Calu3 (cell line): ENCODE measurements around the gene PSMG3. TPM values are rescaled to one million over a fixed set of nuclear protein-coding genes. Genes with fewer than 3 reads are reported as not detected.

Experiments
- BruUV-seq: library from RNA; stranded (reverse); fragments of 400-500 nt; replicated peaks from 2 replicates; lab custom pipeline; 2021; lab: Mats Ljungman, UMichigan
- CTCF ChIA-PET: fragments of 300-600 bp; sonication (Branson Sonifier 250); formaldehyde crosslinking; loops from one replicate; lab custom pipeline; 2022; ENCODE audit warnings: antibody characterized with exemption; lab: Charles Lee
- DNase-seq: peaks from one replicate; pipeline ENCODE4 v3.0.0; 2022
- H3K27ac Mint-ChIP-seq: one replicate; pipeline ENCODE4 v1.8.0; 2022; ENCODE audit warnings: mixed read lengths; ENCODE audit not compliant: unreplicated experiment
- H3K27me3 Mint-ChIP-seq: one replicate; pipeline ENCODE4 v1.8.0; 2022; ENCODE audit warnings: mixed read lengths; ENCODE audit not compliant: unreplicated experiment
- H3K36me3 Mint-ChIP-seq: one replicate; pipeline ENCODE4 v1.8.0; 2022; ENCODE audit warnings: mild to moderate bottlenecking, moderate library complexity, mixed read lengths; ENCODE audit not compliant: insufficient read depth, unreplicated experiment
- H3K4me1 Mint-ChIP-seq: one replicate; pipeline ENCODE4 v1.8.0; 2022; ENCODE audit warnings: mild to moderate bottlenecking, low read depth, mixed read lengths; ENCODE audit not compliant: unreplicated experiment
- H3K4me3 Mint-ChIP-seq: one replicate; pipeline ENCODE4 v1.8.0; 2022; ENCODE audit warnings: mild to moderate bottlenecking, low read depth, moderate library complexity, mixed read lengths; ENCODE audit not compliant: unreplicated experiment
- H3K9me3 Mint-ChIP-seq: one replicate; pipeline ENCODE4 v1.8.0; 2022; ENCODE audit warnings: low read depth, mixed read lengths; ENCODE audit not compliant: unreplicated experiment
- intact Hi-C: fragments of 100-400 bp; cut with micrococcal nuclease; formaldehyde crosslinking; loops from one replicate; pipeline ENCODE4 v1.10.0; 2022; ENCODE audit not compliant: unreplicated experiment
- total RNA-seq: library from RNA; stranded (reverse); gene quantifications from 2 replicates; pipeline ENCODE4 v1.2.3, GENCODE V29; 2022
- TF ChIP-seq, protein P1 (sequence below): fragments of 200-600 bp; IDR thresholded peaks from one replicate; pipeline ENCODE4 v1.8.0; 2022; ENCODE audit warnings: antibody characterized with exemption; ENCODE audit not compliant: unreplicated experiment

Gene PSMG3
- total RNA-seq, 1 experiment from 2014 or later = 64.0 TPM

DNA sequence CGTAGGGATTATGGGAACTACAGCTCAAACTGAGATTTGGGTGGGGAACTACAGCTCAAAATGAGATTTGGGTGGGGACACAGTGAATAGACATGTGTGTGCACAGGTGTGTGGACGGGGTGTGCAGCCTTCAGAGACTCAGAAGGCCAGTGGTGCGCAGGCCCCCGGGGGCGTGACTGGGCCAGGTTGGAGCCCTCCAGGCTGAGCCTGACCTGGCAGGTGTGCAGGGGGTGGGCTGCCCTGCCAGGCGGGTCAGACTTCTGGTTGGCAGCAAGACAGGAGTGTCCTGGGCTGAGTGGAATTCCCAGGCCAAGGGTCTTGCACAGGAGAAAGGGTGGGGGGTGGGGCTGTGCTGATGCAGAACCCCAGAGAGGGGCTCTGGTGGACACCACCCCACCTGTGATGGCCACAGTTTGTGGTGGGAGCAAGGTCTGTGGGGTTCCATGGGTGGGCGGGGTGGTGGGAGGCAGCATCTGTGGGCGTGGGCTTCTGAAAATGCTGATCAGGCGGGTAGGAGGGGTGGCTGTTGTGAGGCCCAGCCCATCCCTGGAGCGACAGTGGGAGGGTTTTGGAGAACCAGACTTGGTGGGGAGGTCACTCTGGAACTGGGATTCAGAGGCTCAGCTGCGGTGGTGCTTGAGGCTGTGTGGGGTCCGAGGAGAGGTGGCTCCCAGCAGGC lies 29.3 kb upstream of the PSMG3 start:
- intact Hi-C loops = no loop called here
- no peak for DNase-seq
- no peak overlapping the region for H3K4me3 Mint-ChIP-seq
- TF ChIP-seq, protein P1, sequence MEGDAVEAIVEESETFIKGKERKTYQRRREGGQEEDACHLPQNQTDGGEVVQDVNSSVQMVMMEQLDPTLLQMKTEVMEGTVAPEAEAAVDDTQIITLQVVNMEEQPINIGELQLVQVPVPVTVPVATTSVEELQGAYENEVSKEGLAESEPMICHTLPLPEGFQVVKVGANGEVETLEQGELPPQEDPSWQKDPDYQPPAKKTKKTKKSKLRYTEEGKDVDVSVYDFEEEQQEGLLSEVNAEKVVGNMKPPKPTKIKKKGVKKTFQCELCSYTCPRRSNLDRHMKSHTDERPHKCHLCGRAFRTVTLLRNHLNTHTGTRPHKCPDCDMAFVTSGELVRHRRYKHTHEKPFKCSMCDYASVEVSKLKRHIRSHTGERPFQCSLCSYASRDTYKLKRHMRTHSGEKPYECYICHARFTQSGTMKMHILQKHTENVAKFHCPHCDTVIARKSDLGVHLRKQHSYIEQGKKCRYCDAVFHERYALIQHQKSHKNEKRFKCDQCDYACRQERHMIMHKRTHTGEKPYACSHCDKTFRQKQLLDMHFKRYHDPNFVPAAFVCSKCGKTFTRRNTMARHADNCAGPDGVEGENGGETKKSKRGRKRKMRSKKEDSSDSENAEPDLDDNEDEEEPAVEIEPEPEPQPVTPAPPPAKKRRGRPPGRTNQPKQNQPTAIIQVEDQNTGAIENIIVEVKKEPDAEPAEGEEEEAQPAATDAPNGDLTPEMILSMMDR = no peak
- H3K27ac Mint-ChIP-seq = no peak overlapping the region
- no peaks in the 10 kb centered on the region for H3K4me1 Mint-ChIP-seq
- no peaks in the 10 kb centered on the region for H3K9me3 Mint-ChIP-seq
- CTCF ChIA-PET = interaction anchor here (1.2 kb wide), 1 partner anchor 16 kb away, joined by 3 read pairs; no protein-coding TSS in a partner anchor
- no TSS peak for BruUV-seq
- no peaks in the 10 kb centered on the region for H3K36me3 Mint-ChIP-seq
- H3K27me3 Mint-ChIP-seq = peaks cover 100% of the 10 kb centered on the region

DNA sequence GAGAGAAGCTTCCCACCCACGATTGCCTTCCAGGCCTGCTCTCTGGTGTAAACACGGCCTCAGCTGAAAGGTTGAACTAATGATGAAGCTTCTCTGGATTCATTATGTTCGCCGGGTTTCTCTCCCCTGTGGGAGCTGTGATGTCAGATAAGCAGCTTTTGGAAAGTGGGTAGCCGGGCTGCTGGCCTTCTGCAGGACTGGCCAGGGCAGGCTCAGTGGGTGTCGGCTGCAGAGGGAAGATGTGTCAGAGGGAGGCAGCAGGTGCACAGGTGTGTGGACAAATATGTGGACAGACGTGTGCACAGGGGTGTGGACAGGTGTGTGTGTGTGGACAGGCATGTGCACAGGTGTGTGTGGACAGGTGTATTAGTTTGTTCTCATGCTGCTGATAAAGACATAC lies 28.5 kb upstream of the PSMG3 start:
- Mint-ChIP-seq H3K4me1 (no peaks in the 10 kb centered on the region), H3K9me3 (no peaks in the 10 kb centered on the region), H3K4me3 (no peak overlapping the region), H3K36me3 (no peaks in the 10 kb centered on the region), H3K27me3 (peaks cover 100% of the 10 kb centered on the region), H3K27ac (no peak overlapping the region)
- TF ChIP-seq, protein P1 = no peak
- CTCF ChIA-PET = no interaction called here
- no TSS peak for BruUV-seq
- DNase-seq = no peak
- intact Hi-C loops = no loop called here

DNA sequence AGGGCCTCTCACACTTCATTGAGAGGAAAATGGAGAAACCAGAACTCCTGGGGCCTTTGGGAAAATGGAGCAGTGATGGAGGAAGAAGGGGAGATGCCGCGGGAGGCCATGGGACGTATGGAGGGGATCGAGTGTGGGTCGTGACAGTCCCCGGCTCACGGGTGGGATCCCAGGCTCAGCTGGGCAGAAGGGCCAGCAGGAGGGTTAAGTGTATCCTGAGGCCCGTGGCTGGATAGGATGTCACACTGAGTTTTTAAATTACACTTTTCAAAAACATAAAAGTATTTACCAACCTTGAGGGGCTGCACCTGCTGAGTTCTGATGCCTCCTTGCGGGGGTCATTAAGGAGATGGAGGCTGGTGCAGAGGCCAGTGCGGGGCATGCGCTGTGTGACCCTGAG lies 28.0 kb upstream of the PSMG3 start:
- Mint-ChIP-seq H3K36me3 (no peaks in the 10 kb centered on the region), H3K4me1 (no peaks in the 10 kb centered on the region), H3K9me3 (no peaks in the 10 kb centered on the region), H3K27ac (no peak overlapping the region), H3K4me3 (no peak overlapping the region), H3K27me3 (peaks cover 100% of the 10 kb centered on the region)
- intact Hi-C loops = no loop called here
- CTCF ChIA-PET = no interaction called here
- TF ChIP-seq, protein P1 = no peak
- BruUV-seq = no TSS peak
- DNase-seq = no peak

- CTCF ChIA-PET = no interaction called here
- no peak overlapping the region for H3K4me3 Mint-ChIP-seq
- no peak overlapping the region for H3K27ac Mint-ChIP-seq
- intact Hi-C loops = no loop called here
- H3K9me3 Mint-ChIP-seq = no peaks in the 10 kb centered on the region
- TF ChIP-seq, protein P1 = no peak
- BruUV-seq = no TSS peak
- DNase-seq = no peak
- peaks cover 100% of the 10 kb centered on the region for H3K27me3 Mint-ChIP-seq
- H3K4me1 Mint-ChIP-seq = no peaks in the 10 kb centered on the region
- no peaks in the 10 kb centered on the region for H3K36me3 Mint-ChIP-seq
Observed at GRCh38 chr7:1597066-1597760, 27.4 kb upstream of the PSMG3 start.
